ENCODE results near the gene GCNA. TPM values are rescaled to one million over a fixed set of nuclear protein-coding genes. Genes with fewer than 3 reads are reported as not detected.
"Not testable (repeated sequence)": the region's sequence is repeated elsewhere in the genome, so short reads cannot be mapped to it uniquely, and the experiment has no call there.

The GCNA gene
- total RNA-seq, 1 donor from 2014 or later, result 0.52 TPM

DNA sequence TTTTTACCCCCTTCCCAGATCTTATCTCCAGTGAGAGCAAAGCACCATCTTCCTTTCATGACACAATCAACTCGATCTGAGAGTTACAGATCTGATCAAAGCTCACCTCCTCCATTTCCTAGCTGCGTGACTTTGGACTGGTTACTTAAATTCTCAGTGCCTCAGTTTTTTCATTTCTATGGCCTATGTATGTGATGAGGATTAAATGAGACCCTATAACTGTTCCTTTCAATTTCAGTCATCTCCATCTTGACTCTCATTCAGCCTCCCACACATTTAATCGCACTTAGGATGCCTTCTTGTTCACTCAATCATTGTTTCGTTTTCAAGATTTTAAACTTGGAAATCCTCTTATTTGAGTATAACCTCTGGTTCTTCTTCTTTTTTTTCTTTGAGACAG, 60.2 kb downstream of the GCNA start:
- no peak overlapping the region for H3K4me3 ChIP-seq (ENCODE audit: low read depth, low read length)
- TF ChIP-seq CTCF (conservative IDR thresholded peaks at IDR 0.05; ENCODE audit: low read depth, low read length), result no peak
- no peak for DNase-seq (ENCODE audit: low read depth)

GRCh38 chrX:71640002-71640401, 61.8 kb downstream of the GCNA start:
- H3K4me3 ChIP-seq (ENCODE audit: low read depth, low read length), result no peak overlapping the region
- no peak for TF ChIP-seq CTCF (conservative IDR thresholded peaks at IDR 0.05; ENCODE audit: low read depth, low read length)
- no peak for DNase-seq (ENCODE audit: low read depth)

DNA sequence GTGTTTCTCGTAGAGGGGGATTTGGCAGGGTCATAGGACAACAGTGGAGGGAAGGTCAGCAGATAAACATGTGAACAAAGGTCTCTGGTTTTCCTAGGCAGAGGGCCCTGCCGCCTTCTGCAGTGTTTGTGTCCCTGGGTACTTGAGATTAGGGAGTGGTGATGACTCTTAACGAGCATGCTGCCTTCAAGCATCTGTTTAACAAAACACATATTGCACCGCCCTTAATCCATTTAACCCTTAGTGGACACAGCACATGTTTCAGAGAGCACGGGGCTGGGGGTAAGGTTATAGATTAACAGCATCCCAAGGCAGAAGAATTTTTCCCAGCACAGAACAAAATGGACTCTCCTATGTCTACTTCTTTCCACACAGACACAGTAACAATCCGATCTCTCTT, 66.2 kb downstream of the GCNA start:
- H3K4me3 ChIP-seq (ENCODE audit: low read depth, low read length), result not testable (repeated sequence)

GRCh38 chrX:71650333-71650969, 72.2 kb downstream of the GCNA start:
- H3K4me3 ChIP-seq (ENCODE audit: low read depth, low read length), result no peak overlapping the region
- peak; percentile 46 for TF ChIP-seq CTCF (conservative IDR thresholded peaks at IDR 0.05; ENCODE audit: low read depth, low read length)
- DNase-seq (ENCODE audit: low read depth), result no peak

More for the DNA sequence above, 66.2 kb downstream of the GCNA start:
- not testable (repeated sequence) for DNase-seq (ENCODE audit: low read depth)

GRCh38 chrX:71652405-71652804, 74.2 kb downstream of the GCNA start:
- no peak overlapping the region for H3K4me3 ChIP-seq (ENCODE audit: low read depth, low read length)
- peak; percentile 60 for TF ChIP-seq CTCF (conservative IDR thresholded peaks at IDR 0.05; ENCODE audit: low read depth, low read length)
- no peak for DNase-seq (ENCODE audit: low read depth)

DNA sequence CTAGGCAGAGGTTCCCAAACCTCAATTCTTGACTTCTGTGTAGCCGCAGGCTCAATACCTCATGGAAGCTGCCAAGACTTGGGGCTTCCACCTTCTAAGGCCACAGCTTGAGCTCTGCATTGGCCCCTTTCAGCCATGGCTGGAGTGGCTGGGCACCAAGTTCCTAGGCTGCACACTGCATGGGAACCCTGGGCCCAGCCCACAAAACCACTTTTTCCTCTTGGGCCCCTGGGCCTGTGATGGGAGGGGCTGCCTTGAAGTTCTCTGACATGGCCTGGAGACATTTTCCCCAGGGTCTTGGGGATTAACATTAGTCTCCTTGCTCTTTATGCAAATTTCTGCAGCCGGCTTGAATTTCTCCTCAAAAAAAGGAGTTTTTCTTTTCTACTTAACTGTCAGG, 75.1 kb downstream of the GCNA start:
- H3K4me3 ChIP-seq (ENCODE audit: low read depth, low read length), result no peak overlapping the region
- no peak for DNase-seq (ENCODE audit: low read depth)
- no peak for TF ChIP-seq CTCF (conservative IDR thresholded peaks at IDR 0.05; ENCODE audit: low read depth, low read length)

- no peak overlapping the region for H3K4me3 ChIP-seq (ENCODE audit: low read depth, low read length)
- no peak for DNase-seq (ENCODE audit: low read depth)
- no peak for TF ChIP-seq CTCF (conservative IDR thresholded peaks at IDR 0.05; ENCODE audit: low read depth, low read length)
Observed at GRCh38 chrX:71657267-71657666, 79.0 kb downstream of the GCNA start.

Measured in epithelial cell of proximal tubule (primary cell).